ENCODE results near the gene C6orf15.

The C6orf15 gene

DNA sequence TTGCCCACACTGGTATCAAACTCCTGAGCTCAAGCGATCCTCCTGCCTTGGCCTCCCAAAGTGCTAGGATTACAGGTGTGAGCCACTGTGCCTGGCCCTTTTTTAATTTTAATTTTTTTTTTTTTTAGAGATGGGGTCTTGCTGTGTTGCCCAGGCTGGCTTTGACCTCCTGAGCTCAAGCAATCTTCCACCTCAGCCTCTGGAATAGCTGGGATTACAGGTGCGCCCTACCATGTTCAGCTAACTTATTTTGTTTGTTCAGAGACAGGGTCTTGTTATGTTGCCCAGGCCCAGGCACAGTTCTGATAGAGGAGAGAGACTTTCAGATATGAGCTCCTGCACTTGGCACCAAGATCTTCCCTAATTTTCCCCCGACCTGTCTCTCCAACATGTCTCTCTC, 18.4 kb upstream of the C6orf15 start:
- H3K27ac ChIP-seq, result no peak overlapping the region
- TF ChIP-seq, protein P1, sequence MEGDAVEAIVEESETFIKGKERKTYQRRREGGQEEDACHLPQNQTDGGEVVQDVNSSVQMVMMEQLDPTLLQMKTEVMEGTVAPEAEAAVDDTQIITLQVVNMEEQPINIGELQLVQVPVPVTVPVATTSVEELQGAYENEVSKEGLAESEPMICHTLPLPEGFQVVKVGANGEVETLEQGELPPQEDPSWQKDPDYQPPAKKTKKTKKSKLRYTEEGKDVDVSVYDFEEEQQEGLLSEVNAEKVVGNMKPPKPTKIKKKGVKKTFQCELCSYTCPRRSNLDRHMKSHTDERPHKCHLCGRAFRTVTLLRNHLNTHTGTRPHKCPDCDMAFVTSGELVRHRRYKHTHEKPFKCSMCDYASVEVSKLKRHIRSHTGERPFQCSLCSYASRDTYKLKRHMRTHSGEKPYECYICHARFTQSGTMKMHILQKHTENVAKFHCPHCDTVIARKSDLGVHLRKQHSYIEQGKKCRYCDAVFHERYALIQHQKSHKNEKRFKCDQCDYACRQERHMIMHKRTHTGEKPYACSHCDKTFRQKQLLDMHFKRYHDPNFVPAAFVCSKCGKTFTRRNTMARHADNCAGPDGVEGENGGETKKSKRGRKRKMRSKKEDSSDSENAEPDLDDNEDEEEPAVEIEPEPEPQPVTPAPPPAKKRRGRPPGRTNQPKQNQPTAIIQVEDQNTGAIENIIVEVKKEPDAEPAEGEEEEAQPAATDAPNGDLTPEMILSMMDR (conservative IDR thresholded peaks at IDR 0.05), result no peak

DNA sequence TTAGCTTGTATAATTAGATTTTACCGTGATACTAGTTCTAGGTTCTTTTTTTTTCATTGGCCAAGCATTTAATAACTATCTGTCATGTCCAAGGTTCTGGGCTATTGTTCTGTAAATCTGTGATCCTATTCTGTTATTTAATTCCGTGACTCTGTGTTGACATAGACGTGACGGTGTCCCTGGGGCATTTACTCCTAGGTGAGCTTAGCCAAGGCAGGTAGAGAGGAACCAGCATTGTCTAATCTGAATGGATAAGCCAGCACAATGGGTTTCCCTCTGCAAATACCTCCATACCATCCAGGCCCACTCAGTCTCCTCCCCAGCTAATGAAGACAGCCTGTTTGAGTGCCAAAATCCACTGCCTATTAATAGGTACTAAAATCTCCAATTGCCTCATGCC, 16.8 kb upstream of the C6orf15 start:
- H3K27ac ChIP-seq, result peak overlapping the region; percentile 45
- TF ChIP-seq, protein P1 (conservative IDR thresholded peaks at IDR 0.05), result no peak

DNA sequence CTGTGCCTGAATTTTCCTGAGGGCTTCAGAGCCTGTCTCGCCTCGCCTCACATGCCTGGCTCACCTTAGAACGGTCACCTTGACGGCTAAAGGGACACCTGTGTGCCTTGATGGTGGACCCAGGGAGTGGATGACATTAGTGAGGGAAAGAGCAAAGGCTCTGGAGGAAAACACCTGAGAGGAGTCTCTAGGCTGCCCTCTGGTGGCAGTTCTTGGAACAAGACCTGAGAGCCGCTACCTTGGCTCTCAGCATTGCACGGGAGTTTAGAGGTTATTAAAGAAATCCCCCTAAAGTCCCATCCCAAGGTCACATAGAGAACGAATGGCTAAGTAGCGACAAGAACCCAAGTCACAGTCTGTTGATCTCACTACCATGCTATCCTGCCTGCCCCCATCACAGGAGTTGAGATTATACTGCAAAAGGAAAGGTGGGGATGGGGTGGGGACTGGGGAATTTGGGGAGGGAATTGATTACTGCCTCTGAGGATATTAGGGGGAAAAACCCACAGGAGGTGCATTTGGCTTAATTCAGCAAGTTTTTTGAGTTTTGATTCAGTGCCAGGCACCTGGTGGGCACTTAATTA, 15.8 kb upstream of the C6orf15 start:
- TF ChIP-seq, protein P1 (conservative IDR thresholded peaks at IDR 0.05), result peak; percentile 91
- no peak overlapping the region for H3K27ac ChIP-seq

DNA sequence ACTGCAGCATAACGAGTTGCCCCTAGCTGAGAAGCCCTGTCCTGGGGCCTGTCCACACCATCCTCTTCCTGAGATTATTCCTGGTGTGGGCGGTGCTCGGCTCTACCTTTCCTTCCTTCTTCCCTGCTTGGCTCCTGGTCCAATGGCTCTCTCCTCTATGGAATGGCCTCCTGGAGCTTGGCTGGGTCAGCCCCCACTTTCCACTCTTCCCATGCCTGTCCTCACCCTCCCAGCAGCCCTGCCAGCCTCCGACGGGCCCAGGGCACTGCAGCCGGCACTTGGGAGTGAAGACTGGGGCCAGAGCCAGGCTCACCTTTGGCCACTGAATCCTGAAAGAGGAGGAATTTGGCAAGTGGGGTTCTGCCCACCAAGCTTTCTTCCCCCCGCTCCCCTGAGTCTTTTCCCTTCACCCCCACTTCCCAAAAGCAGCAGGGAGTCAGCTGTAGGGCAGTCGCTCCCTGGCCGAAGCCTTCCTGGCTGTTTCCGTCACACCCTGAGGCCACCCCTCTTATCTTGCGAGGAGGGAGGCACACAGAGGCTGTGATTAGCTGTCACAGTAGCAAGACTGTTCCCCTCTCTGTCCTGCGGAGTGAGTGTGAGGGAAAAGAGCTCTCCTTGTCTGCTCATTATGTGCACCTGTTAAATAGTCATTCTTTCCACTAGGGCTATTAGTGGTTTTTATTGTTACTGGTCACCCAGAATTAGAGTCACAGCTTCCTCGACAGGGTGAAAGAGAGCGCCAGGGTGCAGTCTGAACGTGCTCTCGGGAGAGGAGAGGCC, 14.2 kb upstream of the C6orf15 start:
- no peak overlapping the region for H3K27ac ChIP-seq
- TF ChIP-seq, protein P1 (conservative IDR thresholded peaks at IDR 0.05), result no peak

DNA sequence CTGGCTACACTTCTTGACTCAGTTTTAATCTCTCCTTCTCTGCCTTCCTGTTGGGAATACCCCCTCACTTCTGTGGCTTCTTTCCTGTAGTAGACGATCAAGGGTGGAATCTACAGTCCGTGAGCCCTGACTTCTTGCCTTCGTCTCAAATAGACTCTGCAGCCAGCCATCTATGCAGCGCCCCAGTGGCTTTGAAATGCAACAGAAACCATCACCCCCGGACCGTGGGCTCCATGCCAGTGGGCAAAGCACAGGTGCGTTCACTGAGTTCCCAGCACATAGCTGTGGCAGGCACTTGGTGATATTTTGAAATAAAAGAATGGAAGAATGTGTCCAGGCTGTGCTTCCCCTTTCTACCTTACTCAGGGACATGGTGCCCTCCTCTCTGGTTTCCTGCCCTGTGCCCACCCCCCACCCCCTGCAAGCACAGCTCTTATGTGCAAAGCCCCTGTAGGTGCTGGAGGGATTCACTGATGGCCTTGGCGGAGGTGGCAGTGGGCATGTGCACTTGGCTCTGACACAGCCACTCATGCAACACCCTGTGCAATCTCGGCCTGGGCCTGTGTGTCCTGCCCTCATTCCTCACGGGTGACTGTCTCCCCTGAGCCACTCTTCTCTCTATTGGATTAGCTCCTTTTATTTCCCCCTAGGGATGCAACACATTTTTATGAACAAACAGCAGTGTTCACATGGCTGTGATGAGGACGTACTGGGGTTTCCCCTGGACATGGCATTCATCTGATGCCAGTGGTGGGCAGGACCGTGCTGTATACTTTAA, 13.4 kb upstream of the C6orf15 start:
- TF ChIP-seq, protein P1 (conservative IDR thresholded peaks at IDR 0.05), result no peak
- H3K27ac ChIP-seq, result no peak overlapping the region

DNA sequence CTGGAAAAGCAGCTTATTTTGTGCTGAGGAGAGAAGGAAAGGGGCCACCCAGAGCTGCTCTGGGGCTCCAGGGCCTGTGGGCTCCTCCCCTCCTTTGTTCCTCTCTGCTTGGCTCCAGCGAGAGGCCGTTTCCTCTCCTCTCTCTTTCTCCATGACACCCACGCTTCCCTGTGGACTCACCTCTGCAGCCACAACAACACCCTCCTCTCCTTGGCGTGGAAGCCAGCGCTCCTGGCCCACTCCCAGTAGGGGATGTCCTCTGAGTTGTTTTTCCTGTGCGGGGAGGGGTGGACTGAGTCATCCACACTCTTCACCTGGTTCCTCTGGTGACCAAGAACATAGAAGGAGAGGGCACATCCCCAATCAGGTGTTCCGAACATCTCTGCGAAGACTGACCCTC, 12.8 kb upstream of the C6orf15 start:
- TF ChIP-seq, protein P1 (conservative IDR thresholded peaks at IDR 0.05), result no peak
- no peak overlapping the region for H3K27ac ChIP-seq

Data from VCaP (cell line).